ENCODE data around the gene MBP. TPM values are rescaled to one million over a fixed set of nuclear protein-coding genes. Genes with fewer than 3 reads are reported as not detected.

MBP gene
- total and polyA plus RNA-seq, 2 of the 4 experiments (the other 2 are of a cell fraction), result 0.72 to 0.90 TPM

GRCh38 chr18:76975577-76976110 is 156.9 kb downstream of the MBP start:
- Histone ChIP-seq H2BK15ac (ENCODE audit: low read depth, low read length) (no peak overlapping the region), H3K9me1 (ENCODE audit: insufficient read depth, low read length) (no peaks in the 10 kb centered on the region; the same call in 1 of the 2 replicates), H3K4me1 (ENCODE audit: control insufficient read depth, insufficient read depth, low read length) (no peaks in the 10 kb centered on the region), H3K4me3 (ENCODE audit: insufficient read depth, low read depth, low read length) (no peak overlapping the region), H2AK9ac (replicated peaks; ENCODE audit: low read depth, low read length, poor library complexity) (no peak overlapping the region), H3K4ac (ENCODE audit: low read depth, low read length) (no peak overlapping the region), H2BK120ac (ENCODE audit: low read depth, low read length) (no peak overlapping the region), H3K18ac (ENCODE audit: low read depth, low read length) (no peak overlapping the region), H4K5ac (ENCODE audit: low read depth, low read length) (no peak overlapping the region), H2BK5ac (ENCODE audit: low read depth, low read length, poor library complexity, severe bottlenecking) (no peak overlapping the region), H3K9ac (ENCODE audit: low read depth, low read length) (no peak overlapping the region), H3K79me1 (ENCODE audit: low read depth in 1 of 2, low read length in 2 of 2) (no peaks in the 10 kb centered on the region), H3K27me3 (ENCODE audit: control insufficient read depth, insufficient read depth, low read length) (no peaks in the 10 kb centered on the region), H2BK20ac (ENCODE audit: low read depth, low read length) (no peak overlapping the region), H4K20me1 (ENCODE audit: insufficient read depth, low read length) (no peaks in the 10 kb centered on the region), H3K23ac (ENCODE audit: low read depth, low read length) (no peak overlapping the region), H3K4me2 (ENCODE audit: low read depth, low read length) (no peak overlapping the region), H2AFZ (replicated peaks; ENCODE audit: low read length, poor library complexity) (no peak overlapping the region), H3K56ac (ENCODE audit: extremely low read depth, insufficient read depth, low read length) (no peak overlapping the region), H4K91ac (ENCODE audit: insufficient read depth, low read depth, low read length) (no peak overlapping the region), H3K27ac (ENCODE audit: insufficient read depth, low read length) (no peak overlapping the region), H3K9me3 (ENCODE audit: control insufficient read depth, insufficient read depth, low read length) (no peaks in the 10 kb centered on the region), H3K14ac (replicated peaks; ENCODE audit: low read depth, low read length) (no peak overlapping the region), H3K36me3 (ENCODE audit: control insufficient read depth, insufficient read depth, low read length) (no peaks in the 10 kb centered on the region; the same call in 1 of the 2 replicates), H4K8ac (ENCODE audit: low read depth in 2 of 2, low read length in 2 of 2) (no peak overlapping the region), H2AK5ac (ENCODE audit: low read depth, low read length) (no peak overlapping the region)
- DNase-seq (no peak), ATAC-seq (ENCODE audit: low read depth) (no peak)
- intact Hi-C loops (cut with micrococcal nuclease) (no loop called here), in situ Hi-C loops (cut with MboI; ENCODE audit: low sequenced_read_pairs) (no loop called here), dilution Hi-C loops (cut with HindIII; ENCODE audit: low sequenced_read_pairs, unreplicated experiment) (no loop called here)
- TF ChIP-seq RFX5 (IDR thresholded peaks at IDR 0.05; ENCODE audit: low read depth, low read length) (no peak), RCOR1 (IDR thresholded peaks at IDR 0.05; ENCODE audit: insufficient replicate concordance, low read length) (no peak), MAFK (IDR thresholded peaks at IDR 0.05; ENCODE audit: low read depth, low read length) (no peak), POLR2A (IDR thresholded peaks at IDR 0.05; ENCODE audit: low read depth, low read length) (no peak), SMC3 (IDR thresholded peaks at IDR 0.05; ENCODE audit: low read depth, low read length) (no peak), CEBPB (IDR thresholded peaks at IDR 0.05; ENCODE audit: low read depth, low read length) (no peak), ELK1 (IDR thresholded peaks at IDR 0.05; ENCODE audit: borderline replicate concordance, low read depth, low read length) (no peak), MXI1 (IDR thresholded peaks at IDR 0.05; ENCODE audit: borderline replicate concordance, low read depth, low read length) (no peak), NFE2L2 (IDR thresholded peaks at IDR 0.05; ENCODE audit: low read depth, low read length) (no peak), MAZ (IDR thresholded peaks at IDR 0.05; ENCODE audit: borderline replicate concordance, low read depth, low read length) (no peak), RAD21 (IDR thresholded peaks at IDR 0.05; ENCODE audit: low read length) (no peak), BHLHE40 (IDR thresholded peaks at IDR 0.05; ENCODE audit: low read depth, low read length) (no peak), CTCF (conservative IDR thresholded peaks at IDR 0.05; ENCODE audit: low read depth, low read length) (no peak), USF2 (IDR thresholded peaks at IDR 0.05; ENCODE audit: low read depth, low read length) (no peak), CHD1 (IDR thresholded peaks at IDR 0.05; ENCODE audit: low read depth, low read length) (no peak), FOS (IDR thresholded peaks at IDR 0.05; ENCODE audit: low read depth, low read length) (no peak)
- 80% methylated on average over 7 of the region's 14 CpGs; no CpG with 5 or more reads in 1 of the 2 experiments for WGBS, 2 experiments (ENCODE audit: extremely low coverage in 2 of 2, insufficient read length in 1 of 2)
- POLR2A ChIA-PET (ENCODE audit: unreplicated experiment), result no interaction called here
- BruUV-seq (replicated peaks), result no TSS peak
- CTCF ChIA-PET, result no interaction called here

Measured in IMR-90 (cell line).